ENCODE data around the gene USE1. TPM values are rescaled to one million over a fixed set of nuclear protein-coding genes. Genes with fewer than 3 reads are reported as not detected.

The USE1 gene
- total and polyA plus RNA-seq, 2 experiments from 2014 or later: 15.5 to 19.4 TPM

DNA sequence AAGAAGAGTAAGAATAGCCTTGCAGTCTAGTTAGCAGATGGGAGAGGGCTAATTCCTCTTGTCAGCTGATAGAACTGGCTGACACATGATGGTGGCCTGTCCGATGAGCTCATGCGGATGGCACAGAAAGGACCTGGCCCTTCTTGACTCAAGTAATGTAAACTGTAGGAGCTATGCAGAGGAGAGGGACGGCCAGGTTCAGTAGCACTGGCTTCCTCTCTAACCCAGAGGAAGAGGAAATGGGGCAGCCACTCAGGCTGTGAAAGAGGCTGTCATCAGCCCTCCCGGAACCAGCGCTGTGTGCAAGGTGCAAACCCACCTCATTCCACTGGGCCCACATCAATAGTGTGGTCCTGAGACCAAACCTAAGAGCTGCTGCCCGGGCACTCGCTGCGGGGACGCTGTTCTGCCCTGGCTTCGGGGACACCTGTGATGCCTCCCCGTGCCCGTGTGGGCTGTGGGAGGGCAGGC lies 30.8 kb upstream of the USE1 start:
- ATAC-seq: no peak
- H4K20me1 ChIP-seq (replicated peaks; ENCODE audit: insufficient read depth): no peaks in the 10 kb centered on the region; the same call in none of the 2 replicates
- no peak for DNase-seq (ENCODE audit: low spot score)
- peaks cover 6% of the 10 kb centered on the region for H3F3A ChIP-seq (replicated peaks; ENCODE audit: low read depth)
- H3K9me3 Mint-ChIP-seq: no peaks in the 10 kb centered on the region
- TF ChIP-seq ZNF114 (CRISPR knock-in tag; IDR thresholded peaks at IDR 0.05) (no peak), EZH2phosphoT487 (IDR thresholded peaks at IDR 0.05; ENCODE audit: unreplicated experiment) (no peak), ZNF462 (CRISPR knock-in tag; IDR thresholded peaks at IDR 0.05) (no peak), NANOG (IDR thresholded peaks at IDR 0.05; ENCODE audit: borderline replicate concordance) (no peak), EZH2 (IDR thresholded peaks at IDR 0.05; ENCODE audit: low read depth, unreplicated experiment) (no peak), STAT1 (IDR thresholded peaks at IDR 0.05; ENCODE audit: unreplicated experiment) (no peak), CTCF (conservative IDR thresholded peaks at IDR 0.05; ENCODE audit: low read depth in 2 of 2) (no peak), POLR2AphosphoS5 (IDR thresholded peaks at IDR 0.05; ENCODE audit: low read depth) (no peak), ZNF331 (CRISPR knock-in tag; IDR thresholded peaks at IDR 0.05; ENCODE audit: low read depth) (no peak), JUNB (IDR thresholded peaks at IDR 0.05; ENCODE audit: unreplicated experiment) (no peak), CREB1 (CRISPR knock-in tag; IDR thresholded peaks at IDR 0.05; ENCODE audit: low read depth) (no peak)
- TF ChIP-seq, protein P1, sequence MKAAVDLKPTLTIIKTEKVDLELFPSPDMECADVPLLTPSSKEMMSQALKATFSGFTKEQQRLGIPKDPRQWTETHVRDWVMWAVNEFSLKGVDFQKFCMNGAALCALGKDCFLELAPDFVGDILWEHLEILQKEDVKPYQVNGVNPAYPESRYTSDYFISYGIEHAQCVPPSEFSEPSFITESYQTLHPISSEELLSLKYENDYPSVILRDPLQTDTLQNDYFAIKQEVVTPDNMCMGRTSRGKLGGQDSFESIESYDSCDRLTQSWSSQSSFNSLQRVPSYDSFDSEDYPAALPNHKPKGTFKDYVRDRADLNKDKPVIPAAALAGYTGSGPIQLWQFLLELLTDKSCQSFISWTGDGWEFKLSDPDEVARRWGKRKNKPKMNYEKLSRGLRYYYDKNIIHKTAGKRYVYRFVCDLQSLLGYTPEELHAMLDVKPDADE (IDR thresholded peaks at IDR 0.05): no peak
- TF ChIP-seq, protein P2, sequence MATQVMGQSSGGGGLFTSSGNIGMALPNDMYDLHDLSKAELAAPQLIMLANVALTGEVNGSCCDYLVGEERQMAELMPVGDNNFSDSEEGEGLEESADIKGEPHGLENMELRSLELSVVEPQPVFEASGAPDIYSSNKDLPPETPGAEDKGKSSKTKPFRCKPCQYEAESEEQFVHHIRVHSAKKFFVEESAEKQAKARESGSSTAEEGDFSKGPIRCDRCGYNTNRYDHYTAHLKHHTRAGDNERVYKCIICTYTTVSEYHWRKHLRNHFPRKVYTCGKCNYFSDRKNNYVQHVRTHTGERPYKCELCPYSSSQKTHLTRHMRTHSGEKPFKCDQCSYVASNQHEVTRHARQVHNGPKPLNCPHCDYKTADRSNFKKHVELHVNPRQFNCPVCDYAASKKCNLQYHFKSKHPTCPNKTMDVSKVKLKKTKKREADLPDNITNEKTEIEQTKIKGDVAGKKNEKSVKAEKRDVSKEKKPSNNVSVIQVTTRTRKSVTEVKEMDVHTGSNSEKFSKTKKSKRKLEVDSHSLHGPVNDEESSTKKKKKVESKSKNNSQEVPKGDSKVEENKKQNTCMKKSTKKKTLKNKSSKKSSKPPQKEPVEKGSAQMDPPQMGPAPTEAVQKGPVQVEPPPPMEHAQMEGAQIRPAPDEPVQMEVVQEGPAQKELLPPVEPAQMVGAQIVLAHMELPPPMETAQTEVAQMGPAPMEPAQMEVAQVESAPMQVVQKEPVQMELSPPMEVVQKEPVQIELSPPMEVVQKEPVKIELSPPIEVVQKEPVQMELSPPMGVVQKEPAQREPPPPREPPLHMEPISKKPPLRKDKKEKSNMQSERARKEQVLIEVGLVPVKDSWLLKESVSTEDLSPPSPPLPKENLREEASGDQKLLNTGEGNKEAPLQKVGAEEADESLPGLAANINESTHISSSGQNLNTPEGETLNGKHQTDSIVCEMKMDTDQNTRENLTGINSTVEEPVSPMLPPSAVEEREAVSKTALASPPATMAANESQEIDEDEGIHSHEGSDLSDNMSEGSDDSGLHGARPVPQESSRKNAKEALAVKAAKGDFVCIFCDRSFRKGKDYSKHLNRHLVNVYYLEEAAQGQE (IDR thresholded peaks at IDR 0.05; ENCODE audit: unreplicated experiment): no peak
- no peaks in the 10 kb centered on the region for H3K4me1 ChIP-seq (ENCODE audit: insufficient read depth)
- no peaks in the 10 kb centered on the region for H3K79me2 ChIP-seq (replicated peaks; ENCODE audit: insufficient read depth)
- no peak overlapping the region for H3K4me3 Mint-ChIP-seq
- H3K4me3 ChIP-seq: no peak overlapping the region
- H3K4me2 ChIP-seq: no peak overlapping the region
- peaks cover 31% of the 10 kb centered on the region for H3K36me3 Mint-ChIP-seq (ENCODE audit: low read depth)
- H3K27me3 ChIP-seq (ENCODE audit: insufficient read depth): no peaks in the 10 kb centered on the region
- no peak overlapping the region for H3K27ac Mint-ChIP-seq
- H3K4me1 Mint-ChIP-seq: peaks cover 13% of the 10 kb centered on the region
- H3K36me3 ChIP-seq (ENCODE audit: insufficient read depth): 0 out of 2 replicates have a peak, but pooled peaks cover 4% of the 10 kb centered on the region
- no peak overlapping the region for H2AFZ ChIP-seq
- no peaks in the 10 kb centered on the region for H3K9me2 ChIP-seq (ENCODE audit: insufficient read depth)
- H3K27me3 Mint-ChIP-seq (ENCODE audit: insufficient read depth, low read depth, poor library complexity): peaks cover 12% of the 10 kb centered on the region
- no peak overlapping the region for H3K27ac ChIP-seq (ENCODE audit: low read depth)

Measured in GM23338 (cell line).